ENCODE measurements around the gene AGAP4. TPM values are rescaled to one million over a fixed set of nuclear protein-coding genes. Genes with fewer than 3 reads are reported as not detected.

AGAP4 gene
- total and polyA plus RNA-seq, 2 donors (not counting 1 experiment from before 2014, with no cell fraction given): 23.8 to 35.4 TPM

DNA sequence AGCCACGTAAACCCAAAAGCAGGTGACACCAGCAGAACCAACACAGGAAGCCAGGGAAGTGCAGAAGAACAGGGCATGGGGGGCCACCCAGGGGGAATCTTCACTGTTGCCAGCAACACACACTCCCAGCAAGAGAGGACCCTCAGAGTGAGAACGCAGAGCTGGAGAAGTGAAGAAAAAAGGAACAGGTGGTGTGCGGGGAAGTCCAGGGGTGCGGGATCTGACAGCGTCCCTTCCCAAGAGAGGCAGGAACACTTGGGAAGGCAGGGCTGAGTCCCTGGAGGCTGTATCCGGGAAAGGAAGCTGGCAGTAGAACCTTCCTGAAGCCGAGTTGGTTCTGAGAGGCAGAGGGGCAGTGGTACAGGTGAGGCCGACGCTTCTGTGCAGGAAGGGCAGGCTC, 27.7 kb downstream of the AGAP4 start:
- no peak for ATAC-seq (ENCODE audit: low read depth)
- POLR2A ChIA-PET: no interaction called here
- H3K4me3 Mint-ChIP-seq: no peak overlapping the region
- Histone ChIP-seq H3K79me2 (ENCODE audit: control insufficient read depth, insufficient read depth, low read length) (no peaks in the 10 kb centered on the region), H3K4me2 (replicated peaks; ENCODE audit: low read depth, low read length, poor library complexity, severe bottlenecking) (no peak overlapping the region), H3K4me3 (ENCODE audit: control extremely low read depth in 1 of 5, extremely low read depth in 1 of 5, insufficient read depth in 1 of 5, low read depth in 2 of 5, low read length in 4 of 5) (no peak overlapping the region), H3K9ac (ENCODE audit: low read length) (no peak overlapping the region), H4K20me1 (ENCODE audit: control insufficient read depth, insufficient read depth, low read length, poor library complexity, severe bottlenecking) (no peaks in the 10 kb centered on the region), H3K27me3 (replicated peaks in 1 of 4; ENCODE audit: control extremely low read depth in 1 of 4, control insufficient read depth in 3 of 4, insufficient read depth in 4 of 4, low read length in 3 of 4) (no peaks in the 10 kb centered on the region), H3K36me3 (replicated peaks in 1 of 2; ENCODE audit: control extremely low read depth in 1 of 2, control insufficient read depth in 1 of 2, extremely low read depth in 1 of 2, insufficient read depth in 2 of 2, low read length in 1 of 2) (no peaks in the 10 kb centered on the region), H3K9me3 (ENCODE audit: control extremely low read depth in 1 of 3, control insufficient read depth in 2 of 3, insufficient read depth in 1 of 3, low read length in 2 of 3) (peaks cover 0 to 17% (median 0%) of the 10 kb centered on the region in 3 donors), H2AFZ (ENCODE audit: insufficient read depth, low read depth, low read length, poor library complexity, severe bottlenecking) (no peak overlapping the region), H3K27ac (ENCODE audit: low read length in 2 of 2) (no peak overlapping the region), H3K4me1 (ENCODE audit: control insufficient read depth in 2 of 2, insufficient read depth in 2 of 2, low read length in 2 of 2) (no peaks in the 10 kb centered on the region)
- H3K27ac Mint-ChIP-seq: no peak overlapping the region
- 77% methylated on average over 6 of the region's 9 CpGs for WGBS (ENCODE audit: insufficient coverage)
- CTCF ChIA-PET: no interaction called here
- no peaks in the 10 kb centered on the region for H3K27me3 Mint-ChIP-seq
- no peaks in the 10 kb centered on the region for H3K9me3 Mint-ChIP-seq (ENCODE audit: insufficient read depth)
- TF ChIP-seq, protein P1, sequence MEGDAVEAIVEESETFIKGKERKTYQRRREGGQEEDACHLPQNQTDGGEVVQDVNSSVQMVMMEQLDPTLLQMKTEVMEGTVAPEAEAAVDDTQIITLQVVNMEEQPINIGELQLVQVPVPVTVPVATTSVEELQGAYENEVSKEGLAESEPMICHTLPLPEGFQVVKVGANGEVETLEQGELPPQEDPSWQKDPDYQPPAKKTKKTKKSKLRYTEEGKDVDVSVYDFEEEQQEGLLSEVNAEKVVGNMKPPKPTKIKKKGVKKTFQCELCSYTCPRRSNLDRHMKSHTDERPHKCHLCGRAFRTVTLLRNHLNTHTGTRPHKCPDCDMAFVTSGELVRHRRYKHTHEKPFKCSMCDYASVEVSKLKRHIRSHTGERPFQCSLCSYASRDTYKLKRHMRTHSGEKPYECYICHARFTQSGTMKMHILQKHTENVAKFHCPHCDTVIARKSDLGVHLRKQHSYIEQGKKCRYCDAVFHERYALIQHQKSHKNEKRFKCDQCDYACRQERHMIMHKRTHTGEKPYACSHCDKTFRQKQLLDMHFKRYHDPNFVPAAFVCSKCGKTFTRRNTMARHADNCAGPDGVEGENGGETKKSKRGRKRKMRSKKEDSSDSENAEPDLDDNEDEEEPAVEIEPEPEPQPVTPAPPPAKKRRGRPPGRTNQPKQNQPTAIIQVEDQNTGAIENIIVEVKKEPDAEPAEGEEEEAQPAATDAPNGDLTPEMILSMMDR (IDR thresholded peaks at IDR 0.05): no peak
- no peak for TF ChIP-seq EZH2 (IDR thresholded peaks at IDR 0.05; ENCODE audit: borderline replicate concordance, insufficient read depth, low read depth, low read length, poor library complexity, severe bottlenecking)
- no peaks in the 10 kb centered on the region for H3K4me1 Mint-ChIP-seq
- intact Hi-C loops (cut with micrococcal nuclease): no loop called here
- no peak for DNase-seq

DNA sequence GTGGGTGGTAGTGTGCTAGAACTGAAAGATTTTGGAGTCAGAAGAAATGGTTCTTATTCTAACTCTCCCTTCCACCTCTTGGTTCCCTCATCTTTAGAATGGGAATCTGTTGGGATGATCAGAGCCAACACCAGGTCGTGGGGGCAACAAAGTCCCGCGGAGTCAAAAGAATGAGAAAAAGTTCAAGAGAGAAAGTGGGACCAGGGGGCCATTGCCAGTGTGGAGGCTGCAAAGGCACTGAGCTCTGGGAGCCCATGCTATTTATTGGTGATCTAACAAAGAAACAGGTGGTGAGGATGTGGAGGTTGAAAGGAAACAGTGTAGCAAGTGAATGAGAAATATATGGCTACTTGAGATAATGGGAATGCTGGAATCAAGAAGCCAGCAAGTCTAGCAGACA, 29.4 kb downstream of the AGAP4 start:
- no peak overlapping the region for H3K27ac Mint-ChIP-seq
- DNase-seq (no peak), ATAC-seq (ENCODE audit: low read depth) (no peak)
- Histone ChIP-seq H3K79me2 (ENCODE audit: control insufficient read depth, insufficient read depth, low read length) (no peaks in the 10 kb centered on the region), H3K27me3 (replicated peaks in 1 of 4; ENCODE audit: control extremely low read depth in 1 of 4, control insufficient read depth in 3 of 4, insufficient read depth in 4 of 4, low read length in 3 of 4) (no peaks in the 10 kb centered on the region), H3K36me3 (replicated peaks in 1 of 2; ENCODE audit: control extremely low read depth in 1 of 2, control insufficient read depth in 1 of 2, extremely low read depth in 1 of 2, insufficient read depth in 2 of 2, low read length in 1 of 2) (no peaks in the 10 kb centered on the region), H4K20me1 (ENCODE audit: control insufficient read depth, insufficient read depth, low read length, poor library complexity, severe bottlenecking) (no peaks in the 10 kb centered on the region), H3K4me2 (replicated peaks; ENCODE audit: low read depth, low read length, poor library complexity, severe bottlenecking) (no peak overlapping the region), H3K4me1 (ENCODE audit: control insufficient read depth in 2 of 2, insufficient read depth in 2 of 2, low read length in 2 of 2) (no peaks in the 10 kb centered on the region), H3K4me3 (ENCODE audit: control extremely low read depth in 1 of 5, extremely low read depth in 1 of 5, insufficient read depth in 1 of 5, low read depth in 2 of 5, low read length in 4 of 5) (no peak overlapping the region), H2AFZ (ENCODE audit: insufficient read depth, low read depth, low read length, poor library complexity, severe bottlenecking) (no peak overlapping the region), H3K27ac (ENCODE audit: low read length in 2 of 2) (no peak overlapping the region), H3K9me3 (ENCODE audit: control extremely low read depth in 1 of 3, control insufficient read depth in 2 of 3, insufficient read depth in 1 of 3, low read length in 2 of 3) (peaks cover 0 to 17% (median 0%) of the 10 kb centered on the region in 3 donors), H3K9ac (ENCODE audit: low read length) (no peak overlapping the region)
- H3K27me3 Mint-ChIP-seq: no peaks in the 10 kb centered on the region
- intact Hi-C loops (cut with micrococcal nuclease): no loop called here
- H3K9me3 Mint-ChIP-seq (ENCODE audit: insufficient read depth): no peaks in the 10 kb centered on the region
- ChIA-PET POLR2A (no interaction called here), CTCF (no interaction called here)
- whole genome bisulfite sequencing (ENCODE audit: insufficient coverage): 100% methylated on average over 3 of the region's 3 CpGs
- no peak for TF ChIP-seq EZH2 (IDR thresholded peaks at IDR 0.05; ENCODE audit: borderline replicate concordance, insufficient read depth, low read depth, low read length, poor library complexity, severe bottlenecking)
- TF ChIP-seq, protein P1 (IDR thresholded peaks at IDR 0.05): no peak
- no peaks in the 10 kb centered on the region for H3K4me1 Mint-ChIP-seq
- H3K4me3 Mint-ChIP-seq: no peak overlapping the region

Data from B cell (primary cell).